H1 (cell line): Measurements from ENCODE around the gene H2BW2. TPM values are rescaled to one million over a fixed set of nuclear protein-coding genes. Genes with fewer than 3 reads are reported as not detected.

Source experiments
- CTCF ChIA-PET: fragments of 300-600 bp; sonication (Branson Sonifier 250); formaldehyde crosslinking; loops from one replicate; lab custom pipeline; 2021; ENCODE audit not compliant: partially characterized antibody; lab: Charles Lee
- POLR2A ChIA-PET: fragments of 300-600 bp; sonication (Branson Sonifier 250); formaldehyde crosslinking; loops from one replicate; lab custom pipeline; 2021; ENCODE audit warnings: inconsistent platforms; ENCODE audit not compliant: partially characterized antibody; lab: Charles Lee
- DNase-seq, 2 experiments: peaks; one replicate each; pipeline versions ENCODE4 v3.0.0 to v3.0.0-alpha.2; 2010 to 2022; ENCODE audit warnings: low spot score in 2 of 2, low read depth in 1 of 2, mixed read lengths in 1 of 2
- FAIRE-seq: peaks from 2 replicates; lab custom pipeline; 2011; peaks lifted over from hg19 to GRCh38; lab: Jason Lieb, UNC
- H2AFZ ChIP-seq: 2 replicates; pipeline ENCODE4 v1.8.1; 2012; ENCODE audit warnings: low read length, inconsistent platforms
- H2AK5ac ChIP-seq: 2 replicates; pipeline ENCODE4 v1.6.1; 2013; ENCODE audit warnings: low read depth, low read length
- H2BK120ac ChIP-seq: replicated peaks from 2 replicates; pipeline ENCODE3; 2013; ENCODE audit warnings: low read depth, low read length, inconsistent platforms
- H2BK12ac ChIP-seq: 2 replicates; pipeline ENCODE4 v1.6.1; 2013; ENCODE audit warnings: low read depth, low read length
- H2BK15ac ChIP-seq: 2 replicates; pipeline ENCODE4 v1.6.1; 2013; ENCODE audit warnings: low read length
- H2BK20ac ChIP-seq: 2 replicates; pipeline ENCODE4 v1.6.1; 2013; ENCODE audit warnings: low read length
- H2BK5ac ChIP-seq: 2 replicates; pipeline ENCODE4 v1.6.1; 2013; ENCODE audit warnings: low read depth, low read length
- H3K14ac ChIP-seq: 2 replicates; pipeline ENCODE4 v1.6.1; 2013; ENCODE audit warnings: inconsistent platforms; ENCODE audit not compliant: insufficient read length
- H3K18ac ChIP-seq: 2 replicates; pipeline ENCODE4 v1.6.1; 2013; ENCODE audit warnings: low read length; ENCODE audit errors: extremely low read depth
- H3K23ac ChIP-seq: 2 replicates; pipeline ENCODE4 v1.6.1; 2013; ENCODE audit warnings: inconsistent platforms; ENCODE audit not compliant: insufficient read length
- H3K23me2 ChIP-seq: 2 replicates; pipeline ENCODE4 v1.6.1; 2013; ENCODE audit warnings: low read depth, low read length
- H3K27ac ChIP-seq: 2 replicates; pipeline ENCODE4 v1.6.1; 2011; ENCODE audit warnings: low read depth, low read length, inconsistent platforms
- H3K27me3 ChIP-seq, 4 experiments: replicated peaks in 1 of 4; 1 replicate in 1 of 4; 2 replicates in 3 of 4; pipeline versions ENCODE4 v1.6.1 to v1.8.1; 2011 to 2013; ENCODE audit warnings: low read length in 3 of 4, mild to moderate bottlenecking in 3 of 4, inconsistent platforms in 2 of 4, mixed read lengths in 2 of 4, moderate library complexity in 1 of 4; ENCODE audit not compliant: control insufficient read depth in 3 of 4, insufficient read depth in 3 of 4; ENCODE audit errors: extremely low read depth in 1 of 4
- H3K36me3 ChIP-seq, 4 experiments: 2 replicates each; pipeline versions ENCODE4 v1.6.1 to v1.8.1; 2011 to 2013; ENCODE audit warnings: mild to moderate bottlenecking in 4 of 4, low read length in 3 of 4, moderate library complexity in 2 of 4, control low read depth in 1 of 4, inconsistent platforms in 1 of 4; ENCODE audit not compliant: insufficient read depth in 4 of 4, control insufficient read depth in 2 of 4
- H3K4ac ChIP-seq: replicated peaks from 2 replicates; pipeline ENCODE3; 2013; ENCODE audit warnings: low read length, low read depth, mixed read lengths, inconsistent platforms; ENCODE audit not compliant: insufficient read length
- H3K4me1 ChIP-seq, 4 experiments: replicated peaks in 1 of 4; 1 replicate in 1 of 4; 2 replicates in 3 of 4; pipeline versions ENCODE4 v1.6.1 to v1.8.1; 2011 to 2013; ENCODE audit warnings: low read length in 3 of 4, inconsistent platforms in 2 of 4, mixed read lengths in 1 of 4; ENCODE audit not compliant: insufficient read depth in 4 of 4, control insufficient read depth in 3 of 4
- H3K4me2 ChIP-seq, 2 experiments: 2 replicates each; pipeline versions ENCODE4 v1.6.1 to v1.8.1; 2011 to 2013; ENCODE audit warnings: low read depth in 2 of 2, low read length in 2 of 2, control low read depth in 1 of 2, inconsistent platforms in 1 of 2, mild to moderate bottlenecking in 1 of 2; ENCODE audit not compliant: insufficient read depth in 1 of 2
- H3K4me3 ChIP-seq, 4 experiments: fragments of 200-600, 300-600 bp in 1 of 4; sonication (generic), shearing (Covaris generic), sonication (Bioruptor Twin) in 1 of 4; 2 replicates each; pipeline versions ENCODE4 v1.5.1 to v1.8.1; 2011 to 2016; ENCODE audit warnings: low read length in 4 of 4, low read depth in 3 of 4, control low read depth in 2 of 4, inconsistent platforms in 2 of 4, mild to moderate bottlenecking in 2 of 4, mixed read lengths in 1 of 4, moderate library complexity in 1 of 4; ENCODE audit not compliant: insufficient read depth in 2 of 4; ENCODE audit errors: extremely low read depth in 1 of 4
- H3K56ac ChIP-seq: replicated peaks from 2 replicates; pipeline ENCODE3; 2013; ENCODE audit warnings: low read depth, mild to moderate bottlenecking, mixed read lengths, low read length, inconsistent platforms; ENCODE audit not compliant: insufficient read length
- H3K79me1 ChIP-seq: 2 replicates; pipeline ENCODE4 v1.6.1; 2013; ENCODE audit warnings: low read depth, low read length, control low read depth
- H3K79me2 ChIP-seq, 2 experiments: 2 replicates each; pipeline versions ENCODE4 v1.6.1 to v1.8.1; 2012 to 2013; ENCODE audit warnings: low read length in 2 of 2, mild to moderate bottlenecking in 2 of 2, inconsistent platforms in 1 of 2; ENCODE audit not compliant: insufficient read depth in 2 of 2, control insufficient read depth in 1 of 2
- H3K9ac ChIP-seq, 4 experiments: replicated peaks in 1 of 4; 1 replicate in 1 of 4; 2 replicates in 3 of 4; pipeline versions ENCODE4 v1.6.1 to v1.8.1; 2011 to 2013; ENCODE audit warnings: low read depth in 3 of 4, low read length in 3 of 4, control low read depth in 2 of 4, mild to moderate bottlenecking in 2 of 4, moderate library complexity in 2 of 4, inconsistent platforms in 1 of 4; ENCODE audit errors: extremely low read depth in 1 of 4
- H3K9me3 ChIP-seq, 2 experiments: 2 replicates each; pipeline versions ENCODE4 v1.6.1 to v1.8.1; 2012 to 2013; ENCODE audit warnings: mild to moderate bottlenecking in 2 of 2, moderate library complexity in 2 of 2, control low read depth in 1 of 2, inconsistent platforms in 1 of 2, low read depth in 1 of 2, low read length in 1 of 2, mixed read lengths in 1 of 2; ENCODE audit not compliant: insufficient read depth in 2 of 2
- H4K20me1 ChIP-seq, 2 experiments: replicated peaks in 1 of 2; 2 replicates each; pipeline versions ENCODE3 to v1.8.1; 2011 to 2013; ENCODE audit warnings: inconsistent platforms in 2 of 2, low read length in 2 of 2, mild to moderate bottlenecking in 1 of 2; ENCODE audit not compliant: insufficient read depth in 2 of 2, control insufficient read depth in 1 of 2
- H4K5ac ChIP-seq: 2 replicates; pipeline ENCODE4 v1.6.1; 2013; ENCODE audit warnings: low read length, low read depth, mixed read lengths, inconsistent platforms; ENCODE audit not compliant: insufficient read length
- H4K8ac ChIP-seq: 2 replicates; pipeline ENCODE4 v1.8.0; 2013; ENCODE audit warnings: mild to moderate bottlenecking, moderate library complexity, low read length, inconsistent platforms; ENCODE audit not compliant: insufficient read depth; ENCODE audit errors: extremely low read depth
- H4K91ac ChIP-seq: replicated peaks from 2 replicates; pipeline ENCODE3; 2013; ENCODE audit warnings: low read length, mixed read lengths, inconsistent platforms; ENCODE audit not compliant: insufficient read length
- CBX5 ChIP-seq: fragments of 300-800, 300-1000 bp; sonication (generic); IDR thresholded peaks from 2 replicates; pipeline ENCODE4 v1.7.1; 2016; ENCODE audit warnings: antibody characterized with exemption, low read length, low read depth
- CBX8 ChIP-seq: fragments of 300-800, 300-1000 bp; sonication (generic); IDR thresholded peaks from 2 replicates; pipeline ENCODE4 v1.7.1; 2016; ENCODE audit warnings: low read depth, low read length, borderline replicate concordance
- CHD1 ChIP-seq: IDR thresholded peaks from 2 replicates; pipeline ENCODE4 v1.6.1; 2012; ENCODE audit warnings: low read depth, low read length, improper control_type of control experiment
- EGR1 ChIP-seq: IDR thresholded peaks from 2 replicates; pipeline ENCODE4 v1.6.1; 2011; ENCODE audit warnings: low read depth, low read length, borderline replicate concordance
- FOSL1 ChIP-seq: IDR thresholded peaks from 2 replicates; pipeline ENCODE4 v1.6.1; 2011; ENCODE audit warnings: mild to moderate bottlenecking, low read depth, low read length, moderate library complexity; ENCODE audit not compliant: insufficient read depth
- JUND ChIP-seq: IDR thresholded peaks from 2 replicates; pipeline ENCODE4 v1.6.1; 2011; ENCODE audit warnings: mild to moderate bottlenecking, improper control_type of control experiment, low read length
- KDM4A ChIP-seq: IDR thresholded peaks from one replicate; pipeline ENCODE4 v1.7.1; 2012; ENCODE audit warnings: low read depth, mild to moderate bottlenecking, moderate library complexity, low read length, inconsistent platforms; ENCODE audit not compliant: severe bottlenecking
- POLR2AphosphoS5 ChIP-seq: IDR thresholded peaks from 2 replicates; pipeline ENCODE4 v1.6.1; 2011; ENCODE audit warnings: low read depth, low read length
- SIN3A ChIP-seq, 2 experiments: IDR thresholded peaks in 1 of 2; conservative IDR thresholded peaks in 1 of 2; 2 replicates each; pipeline ENCODE4 v1.6.1; 2011 to 2012; ENCODE audit warnings: low read length in 2 of 2, improper control_type of control experiment in 1 of 2, low read depth in 1 of 2, mild to moderate bottlenecking in 1 of 2
- SP1 ChIP-seq: IDR thresholded peaks from 2 replicates; pipeline ENCODE4 v1.6.1; 2011; ENCODE audit warnings: low read depth, low read length
- SP4 ChIP-seq: IDR thresholded peaks from 2 replicates; pipeline ENCODE4 v1.6.1; 2012; ENCODE audit warnings: low read length, inconsistent platforms
- YY1 ChIP-seq: IDR thresholded peaks from 2 replicates; pipeline ENCODE4 v1.6.1; 2011; ENCODE audit warnings: low read depth, mild to moderate bottlenecking, low read length
- WGBS, 2 experiments: shearing (Covaris generic) in 1 of 2; methylation state at CpG; one replicate each; pipeline versions ENCODE4 v1.1.6 to v1.1.7; 2013 to 2015; ENCODE audit warnings: low lambda C conversion rate in 2 of 2, mixed read lengths in 2 of 2, inconsistent platforms in 1 of 2, low coverage in 1 of 2, missing lambda C conversion rate in 1 of 2; ENCODE audit not compliant: insufficient replicate concordance in 2 of 2, insufficient coverage in 1 of 2, insufficient read length in 1 of 2; ENCODE audit errors: extremely low coverage in 1 of 2, missing lambda C conversion rate in 1 of 2; 5-methylcytosine and 5-hydroxymethylcytosine counted together
- polyA plus RNA-seq, 7 experiments: library from polyadenylated mRNA; depleted of rRNA in 3 of 7; stranded (reverse) in 5 of 7; unstranded in 2 of 7; fragments of >200 nt in 5 of 7; fragments of 200-250 nt in 2 of 7; gene quantifications; 1 replicate in 5 of 7; 2 replicates in 1 of 7; 4 replicates in 1 of 7; pipeline versions ENCODE4 v1.2.1 to v1.2.3, GENCODE V29; 2011 to 2013; ENCODE audit warnings: missing spikeins in 2 of 7, mixed read lengths in 2 of 7
- total RNA-seq: library from RNA; stranded (reverse); fragmentation: NEBNext Ultra II Directional; extraction: Animal tissue kit (Norgen Biotek cat#: 25700); gene quantifications from 2 replicates; pipeline ENCODE4 v1.2.1, GENCODE V29; 2021

H2BW2 gene
- total and polyA plus RNA-seq, 2 of the 8 experiments (the other 6 are each of a cell fraction or from before 2014, with no cell fraction given): 0.03 TPM; not detected in 1

DNA sequence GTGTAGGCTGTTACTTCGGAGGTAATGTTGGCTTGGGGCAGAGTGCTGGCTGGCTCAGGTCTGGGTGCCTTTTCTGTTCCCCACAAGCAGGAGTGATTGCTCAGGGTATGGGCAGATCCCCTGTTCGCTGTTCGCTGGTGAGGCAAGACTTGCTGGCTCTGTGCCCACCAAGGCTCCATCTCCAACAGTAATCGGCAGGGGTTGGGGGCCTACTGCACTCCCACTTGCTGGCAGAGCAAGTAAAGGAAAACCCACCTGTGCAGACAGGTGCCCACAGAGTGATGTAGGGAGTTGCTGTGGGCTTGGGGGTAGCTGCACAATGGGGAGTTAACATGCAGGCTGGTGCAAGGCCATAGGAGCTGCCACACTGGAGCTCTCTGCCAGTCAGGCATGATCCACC, 44.3 kb downstream of the H2BW2 start:
- H3K79me2 ChIP-seq: no peaks in the 10 kb centered on the region
- no peaks in the 10 kb centered on the region for H3K27me3 ChIP-seq
- no peak overlapping the region for H2BK20ac ChIP-seq
- no peak overlapping the region for H3K4me2 ChIP-seq
- no peaks in the 10 kb centered on the region for H3K9me3 ChIP-seq
- no peak for FAIRE-seq
- no peaks in the 10 kb centered on the region for H3K4me1 ChIP-seq
- 86% methylated on average over 1 of the region's 4 CpGs; no CpG with 5 or more reads in 1 of the 2 experiments for WGBS, 2 experiments
- no peak overlapping the region for H2AK5ac ChIP-seq
- no peak overlapping the region for H3K9ac ChIP-seq
- H2BK5ac ChIP-seq: no peak overlapping the region
- no peak overlapping the region for H3K23ac ChIP-seq
- no peak overlapping the region for H3K56ac ChIP-seq
- H3K79me1 ChIP-seq: no peaks in the 10 kb centered on the region
- ChIA-PET CTCF (no interaction called here), POLR2A (no interaction called here)
- H2BK12ac ChIP-seq: no peak overlapping the region
- no peak overlapping the region for H2BK120ac ChIP-seq
- H4K91ac ChIP-seq: no peak overlapping the region
- H3K27ac ChIP-seq: no peak overlapping the region
- no peaks in the 10 kb centered on the region for H4K20me1 ChIP-seq
- no peaks in the 10 kb centered on the region for H3K36me3 ChIP-seq
- H3K23me2 ChIP-seq: no peaks in the 10 kb centered on the region
- no peak overlapping the region for H3K18ac ChIP-seq
- no peak overlapping the region for H3K4me3 ChIP-seq
- H2AFZ ChIP-seq: no peak overlapping the region
- DNase-seq: no peak
- no peak overlapping the region for H3K4ac ChIP-seq
- no peak overlapping the region for H4K5ac ChIP-seq
- H4K8ac ChIP-seq: no peak overlapping the region
- no peak overlapping the region for H2BK15ac ChIP-seq
- no peak overlapping the region for H3K14ac ChIP-seq
- TF ChIP-seq EGR1 (no peak), CHD1 (no peak), JUND (no peak), CBX5 (no peak), KDM4A (no peak), POLR2AphosphoS5 (no peak), FOSL1 (no peak), SP4 (no peak), YY1 (no peak), SP1 (no peak), CBX8 (no peak), SIN3A (conservative IDR thresholded peaks at IDR 0.05 in 1 of 2, IDR thresholded peaks at IDR 0.05 in 1 of 2; ENCODE audit: low read depth in 1 of 2, low read length in 2 of 2) (no peak)
